ENCODE measurements around the gene NRIP2. TPM values are rescaled to one million over a fixed set of nuclear protein-coding genes. Genes with fewer than 3 reads are reported as not detected.
A peak's percentile ranks its signal among the peaks of the same experiment; 100 is the strongest.

Gene NRIP2
- total RNA-seq, 1 donor from 2014 or later: not detected

GRCh38 chr12:2812290-2813213 lies 22.3 kb downstream of the NRIP2 start, which contains the start of gene ITFG2:
Gene ITFG2 (plus strand): TSS chr12:2812668. CDS start chr12:2812761, 93 bp downstream.
- peak; percentile 91 for DNase-seq (ENCODE audit: extremely low read depth, low read depth, low spot score)

- DNase-seq (ENCODE audit: extremely low read depth, low read depth, low spot score): no peak
Measured at GRCh38 chr12:2811801-2812200, 23.0 kb downstream of the NRIP2 start.

GRCh38 chr12:2806700-2807099 lies 28.1 kb downstream of the NRIP2 start:
- no peak for DNase-seq (ENCODE audit: extremely low read depth, low read depth, low spot score)

- no peak for DNase-seq (ENCODE audit: extremely low read depth, low read depth, low spot score)
Measured at GRCh38 chr12:2805143-2805520, 29.7 kb downstream of the NRIP2 start.

- no peak for DNase-seq (ENCODE audit: extremely low read depth, low read depth, low spot score)
Measured at GRCh38 chr12:2804393-2805142, 30.3 kb downstream of the NRIP2 start.

- no peak for DNase-seq (ENCODE audit: extremely low read depth, low read depth, low spot score)
Measured at GRCh38 chr12:2803635-2804392, 31.0 kb downstream of the NRIP2 start.

- DNase-seq (ENCODE audit: extremely low read depth, low read depth, low spot score): no peak
Measured at GRCh38 chr12:2801044-2801783, 33.6 kb downstream of the NRIP2 start.

- DNase-seq (ENCODE audit: extremely low read depth, low read depth, low spot score): no peak
Measured at GRCh38 chr12:2800046-2800570, 34.7 kb downstream of the NRIP2 start.

- DNase-seq (ENCODE audit: extremely low read depth, low read depth, low spot score): no peak
Measured at GRCh38 chr12:2797721-2798418, 37.0 kb downstream of the NRIP2 start.

- DNase-seq (ENCODE audit: extremely low read depth, low read depth, low spot score): no peak
Measured at GRCh38 chr12:2796187-2796666, 38.6 kb downstream of the NRIP2 start.

- DNase-seq (ENCODE audit: extremely low read depth, low read depth, low spot score): no peak
Measured at GRCh38 chr12:2795291-2796186, 39.3 kb downstream of the NRIP2 start.

- no peak for DNase-seq (ENCODE audit: extremely low read depth, low read depth, low spot score)
Measured at GRCh38 chr12:2794736-2795289, 40.0 kb downstream of the NRIP2 start, which contains the start of gene FKBP4. Gene FKBP4 (plus strand): TSS chr12:2794970. CDS start chr12:2795140, 170 bp downstream.

- DNase-seq (ENCODE audit: extremely low read depth, low read depth, low spot score): no peak
Measured at GRCh38 chr12:2794191-2794735, 40.6 kb downstream of the NRIP2 start.

- DNase-seq (ENCODE audit: extremely low read depth, low read depth, low spot score): no peak
Measured at GRCh38 chr12:2793561-2793960, 41.3 kb downstream of the NRIP2 start.

- no peak for DNase-seq (ENCODE audit: extremely low read depth, low read depth, low spot score)
Measured at GRCh38 chr12:2792671-2793500, 41.9 kb downstream of the NRIP2 start.

- no peak for DNase-seq (ENCODE audit: extremely low read depth, low read depth, low spot score)
Measured at GRCh38 chr12:2791089-2791488, 43.7 kb downstream of the NRIP2 start.

- no peak for DNase-seq (ENCODE audit: extremely low read depth, low read depth, low spot score)
Measured at GRCh38 chr12:2785017-2785416, 49.8 kb downstream of the NRIP2 start.

Measured in glomerular endothelial cell (primary cell).